Camera-type eye (tissue), 1 donor: ENCODE data around the gene MAGED4B. TPM values are rescaled to one million over a fixed set of nuclear protein-coding genes. Genes with fewer than 3 reads are reported as not detected.

Source experiments
- total RNA-seq: library from RNA; depleted of rRNA; stranded (reverse); fragments of >200 nt; gene quantifications from one replicate; pipeline ENCODE4 v1.2.3, GENCODE V29; 2014

The MAGED4B gene
- total RNA-seq, result 18.4 TPM

GRCh38 chrX:52068666-52069640, at the start of gene MAGED4B:
Gene MAGED4B, minus strand, starts transcription at chrX:52069183. Its CDS starts 1,011 bp downstream, at chrX:52068172.

Other genes starting within 250 kb of the MAGED4B start
- 135 TPM for gene MAGED1, start 175.6 kb downstream of the MAGED4B start, total RNA-seq
- 77.3 TPM for gene MAGED4, start 115.7 kb upstream of the MAGED4B start, total RNA-seq